Measurements from ENCODE around the gene ABHD15.

The ABHD15 gene

GRCh38 chr17:29566473-29567303 lies at the start of gene ABHD15:
Gene ABHD15 (minus strand): TSS chr17:29567037. CDS start chr17:29566966, 71 bp downstream.
- DNase-seq (ENCODE audit: low spot score in 2 of 2), result peak; percentile 54 to 76
- Mint-ChIP-seq H3K27ac (peak within 1 kb of the TSS; percentile 91), H3K4me1 (peaks cover 31% of the 10 kb centered on the region), H3K4me3 (peak within 1 kb of the TSS; percentile 97), H3K27me3 (no peaks in the 10 kb centered on the region), H3K9me3 (no peaks in the 10 kb centered on the region), H3K36me3 (peaks cover 3% of the 10 kb centered on the region)
- ATAC-seq (ENCODE audit: low read depth), result peak; percentile 21

- Mint-ChIP-seq H3K4me3 (peak overlapping the region; percentile 75), H3K9me3 (no peaks in the 10 kb centered on the region), H3K27me3 (no peaks in the 10 kb centered on the region), H3K27ac (no peak overlapping the region), H3K36me3 (no peaks in the 10 kb centered on the region), H3K4me1 (peaks cover 29% of the 10 kb centered on the region)
- DNase-seq (ENCODE audit: low spot score in 2 of 2), result peak; percentile 75 to 83
- ATAC-seq (ENCODE audit: low read depth), result peak; percentile 61
Observed at GRCh38 chr17:29615492-29616299, 48.9 kb upstream of the ABHD15 start.

GRCh38 chr17:29615048-29615385 lies 48.2 kb upstream of the ABHD15 start:
- Mint-ChIP-seq H3K9me3 (no peaks in the 10 kb centered on the region), H3K27ac (no peak overlapping the region), H3K4me3 (peak overlapping the region; percentile 75), H3K36me3 (no peaks in the 10 kb centered on the region), H3K4me1 (peaks cover 29% of the 10 kb centered on the region), H3K27me3 (no peaks in the 10 kb centered on the region)
- DNase-seq (ENCODE audit: low spot score in 2 of 2) (no peak), ATAC-seq (ENCODE audit: low read depth) (peak; percentile 15)

GRCh38 chr17:29614349-29615047 lies 47.7 kb upstream of the ABHD15 start:
- no peak overlapping the region for H3K27ac Mint-ChIP-seq
- DNase-seq (ENCODE audit: low spot score in 2 of 2) (no peak), ATAC-seq (ENCODE audit: low read depth) (no peak)
- H3K9me3 Mint-ChIP-seq, result no peaks in the 10 kb centered on the region
- H3K36me3 Mint-ChIP-seq, result no peaks in the 10 kb centered on the region
- no peaks in the 10 kb centered on the region for H3K27me3 Mint-ChIP-seq
- H3K4me1 Mint-ChIP-seq, result peaks cover 29% of the 10 kb centered on the region
- H3K4me3 Mint-ChIP-seq, result peak overlapping the region; percentile 75

- ATAC-seq (ENCODE audit: low read depth), result no peak
- H3K9me3 Mint-ChIP-seq, result no peaks in the 10 kb centered on the region
- H3K4me3 Mint-ChIP-seq, result peak overlapping the region; percentile 69
- no peaks in the 10 kb centered on the region for H3K36me3 Mint-ChIP-seq
- H3K4me1 Mint-ChIP-seq, result peaks cover 29% of the 10 kb centered on the region
- no peaks in the 10 kb centered on the region for H3K27me3 Mint-ChIP-seq
- no peak overlapping the region for H3K27ac Mint-ChIP-seq
- no peak for DNase-seq (ENCODE audit: low spot score in 2 of 2)
Observed at GRCh38 chr17:29613856-29614255, 47.0 kb upstream of the ABHD15 start.

GRCh38 chr17:29613352-29613837 lies 46.6 kb upstream of the ABHD15 start:
- DNase-seq (ENCODE audit: low spot score in 2 of 2) (peak; percentile 91 to 97), ATAC-seq (ENCODE audit: low read depth) (peak; percentile 40)
- Mint-ChIP-seq H3K27me3 (no peaks in the 10 kb centered on the region), H3K4me3 (peak overlapping the region; percentile 69), H3K9me3 (no peaks in the 10 kb centered on the region), H3K4me1 (peaks cover 29% of the 10 kb centered on the region), H3K27ac (no peak overlapping the region), H3K36me3 (no peaks in the 10 kb centered on the region)

- H3K4me1 Mint-ChIP-seq, result peaks cover 29% of the 10 kb centered on the region
- H3K9me3 Mint-ChIP-seq, result no peaks in the 10 kb centered on the region
- DNase-seq (ENCODE audit: low spot score in 2 of 2) (no peak), ATAC-seq (ENCODE audit: low read depth) (no peak)
- no peak overlapping the region for H3K27ac Mint-ChIP-seq
- H3K4me3 Mint-ChIP-seq, result peak overlapping the region; percentile 72
- no peaks in the 10 kb centered on the region for H3K36me3 Mint-ChIP-seq
- no peaks in the 10 kb centered on the region for H3K27me3 Mint-ChIP-seq
Observed at GRCh38 chr17:29612404-29613280, 45.8 kb upstream of the ABHD15 start.

- Mint-ChIP-seq H3K27me3 (no peaks in the 10 kb centered on the region), H3K4me3 (no peak overlapping the region), H3K4me1 (peaks cover 24% of the 10 kb centered on the region), H3K36me3 (no peaks in the 10 kb centered on the region), H3K27ac (no peak overlapping the region), H3K9me3 (no peaks in the 10 kb centered on the region)
- DNase-seq (ENCODE audit: low spot score in 2 of 2) (no peak), ATAC-seq (ENCODE audit: low read depth) (no peak)
Observed at GRCh38 chr17:29612094-29612403, 45.2 kb upstream of the ABHD15 start.

GRCh38 chr17:29611351-29612093 lies 44.7 kb upstream of the ABHD15 start:
- Mint-ChIP-seq H3K27ac (no peak overlapping the region), H3K4me3 (no peak overlapping the region), H3K36me3 (no peaks in the 10 kb centered on the region), H3K9me3 (no peaks in the 10 kb centered on the region), H3K27me3 (no peaks in the 10 kb centered on the region), H3K4me1 (peaks cover 18% of the 10 kb centered on the region)
- no peak for DNase-seq (ENCODE audit: low spot score in 2 of 2)
- ATAC-seq (ENCODE audit: low read depth), result no peak

- no peaks in the 10 kb centered on the region for H3K9me3 Mint-ChIP-seq
- DNase-seq (ENCODE audit: low spot score in 2 of 2), result no peak
- peaks cover 10% of the 10 kb centered on the region for H3K4me1 Mint-ChIP-seq
- H3K4me3 Mint-ChIP-seq, result no peak overlapping the region
- H3K36me3 Mint-ChIP-seq, result no peaks in the 10 kb centered on the region
- ATAC-seq (ENCODE audit: low read depth), result no peak
- no peak overlapping the region for H3K27ac Mint-ChIP-seq
- no peaks in the 10 kb centered on the region for H3K27me3 Mint-ChIP-seq
Observed at GRCh38 chr17:29610395-29610794, 43.6 kb upstream of the ABHD15 start.

- H3K27ac Mint-ChIP-seq, result no peak overlapping the region
- no peaks in the 10 kb centered on the region for H3K36me3 Mint-ChIP-seq
- DNase-seq (ENCODE audit: low spot score in 2 of 2), result no peak
- ATAC-seq (ENCODE audit: low read depth), result no peak
- H3K4me3 Mint-ChIP-seq, result no peak overlapping the region
- H3K9me3 Mint-ChIP-seq, result no peaks in the 10 kb centered on the region
- peaks cover 2% of the 10 kb centered on the region for H3K4me1 Mint-ChIP-seq
- no peaks in the 10 kb centered on the region for H3K27me3 Mint-ChIP-seq
Observed at GRCh38 chr17:29608986-29609385, 42.1 kb upstream of the ABHD15 start.

GRCh38 chr17:29607557-29608195 lies 40.8 kb upstream of the ABHD15 start:
- ATAC-seq (ENCODE audit: low read depth), result no peak
- no peaks in the 10 kb centered on the region for H3K9me3 Mint-ChIP-seq
- no peaks in the 10 kb centered on the region for H3K4me1 Mint-ChIP-seq
- no peaks in the 10 kb centered on the region for H3K27me3 Mint-ChIP-seq
- no peak overlapping the region for H3K4me3 Mint-ChIP-seq
- DNase-seq (ENCODE audit: low spot score in 2 of 2), result no peak
- no peak overlapping the region for H3K27ac Mint-ChIP-seq
- H3K36me3 Mint-ChIP-seq, result no peaks in the 10 kb centered on the region
